HL-60 (cell line): ENCODE measurements around the gene TMEM37.

ENCODE experiments used
- DNase-seq, 2 experiments: peaks; one replicate each; pipeline ENCODE4 v3.0.0-alpha.2; 2010 to 2020; ENCODE audit warnings: low read depth in 1 of 2, low spot score in 1 of 2
- H3K27ac ChIP-seq: fragments of 250-450 bp; sonication (Bioruptor Pico); replicated peaks from 2 replicates; pipeline ENCODE4 v1.5.1; 2020; ENCODE audit warnings: mild to moderate bottlenecking, moderate library complexity
- H3K27me3 ChIP-seq: fragments of 250-450 bp; sonication (Bioruptor Pico); 2 replicates; pipeline ENCODE4 v1.5.1; 2021; ENCODE audit warnings: mild to moderate bottlenecking, moderate library complexity; ENCODE audit not compliant: insufficient read depth, poor library complexity, severe bottlenecking
- H3K4me3 ChIP-seq: replicated peaks from 2 replicates; pipeline ENCODE4 v1.5.1; 2011; ENCODE audit warnings: mild to moderate bottlenecking, control low read depth, low read length; ENCODE audit not compliant: insufficient read depth
- GABPA ChIP-seq: IDR thresholded peaks from 2 replicates; pipeline ENCODE4 v1.6.1; 2012; ENCODE audit warnings: low read depth
- POLR2AphosphoS5 ChIP-seq: IDR thresholded peaks from 2 replicates; pipeline ENCODE4 v1.6.1; 2012; ENCODE audit warnings: low read depth
- SPI1 ChIP-seq: IDR thresholded peaks from 2 replicates; pipeline ENCODE4 v1.6.1; 2012; ENCODE audit warnings: low read depth, mild to moderate bottlenecking, borderline replicate concordance
- TF ChIP-seq, protein P1 (sequence below): IDR thresholded peaks from 2 replicates; pipeline ENCODE4 v1.6.1; 2012; ENCODE audit warnings: low read depth; ENCODE audit not compliant: insufficient replicate concordance
- TF ChIP-seq, protein P2 (sequence below): IDR thresholded peaks from one replicate; pipeline ENCODE4 v1.5.1; 2011; ENCODE audit warnings: low read length, control low read depth, inconsistent platforms; ENCODE audit not compliant: insufficient read depth

Gene TMEM37

DNA sequence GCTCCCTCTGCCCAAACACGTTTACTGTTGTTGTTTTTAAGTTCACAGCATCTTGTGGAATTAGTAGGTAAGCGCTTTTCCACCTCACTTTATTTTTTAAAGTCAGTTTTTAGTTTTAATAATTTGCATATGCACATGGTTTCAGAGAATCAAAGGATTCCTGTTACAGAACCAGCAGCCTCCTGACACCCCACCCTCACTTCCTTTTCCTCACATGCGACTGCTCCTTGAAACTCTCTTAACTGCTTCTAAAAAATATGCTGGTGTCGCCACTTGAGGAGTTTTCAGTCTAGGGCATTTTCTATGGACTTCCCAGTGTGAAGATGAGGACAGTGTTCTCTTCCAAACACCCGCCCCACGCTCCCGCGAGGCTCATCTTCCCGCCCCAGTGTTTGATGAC lies 14.4 kb downstream of the TMEM37 start:
- no peak for DNase-seq
- Histone ChIP-seq H3K27ac (no peak overlapping the region), H3K4me3 (no peak overlapping the region), H3K27me3 (no peaks in the 10 kb centered on the region)
- TF ChIP-seq SPI1 (no peak), POLR2AphosphoS5 (no peak), GABPA (no peak)
- TF ChIP-seq, protein P1, sequence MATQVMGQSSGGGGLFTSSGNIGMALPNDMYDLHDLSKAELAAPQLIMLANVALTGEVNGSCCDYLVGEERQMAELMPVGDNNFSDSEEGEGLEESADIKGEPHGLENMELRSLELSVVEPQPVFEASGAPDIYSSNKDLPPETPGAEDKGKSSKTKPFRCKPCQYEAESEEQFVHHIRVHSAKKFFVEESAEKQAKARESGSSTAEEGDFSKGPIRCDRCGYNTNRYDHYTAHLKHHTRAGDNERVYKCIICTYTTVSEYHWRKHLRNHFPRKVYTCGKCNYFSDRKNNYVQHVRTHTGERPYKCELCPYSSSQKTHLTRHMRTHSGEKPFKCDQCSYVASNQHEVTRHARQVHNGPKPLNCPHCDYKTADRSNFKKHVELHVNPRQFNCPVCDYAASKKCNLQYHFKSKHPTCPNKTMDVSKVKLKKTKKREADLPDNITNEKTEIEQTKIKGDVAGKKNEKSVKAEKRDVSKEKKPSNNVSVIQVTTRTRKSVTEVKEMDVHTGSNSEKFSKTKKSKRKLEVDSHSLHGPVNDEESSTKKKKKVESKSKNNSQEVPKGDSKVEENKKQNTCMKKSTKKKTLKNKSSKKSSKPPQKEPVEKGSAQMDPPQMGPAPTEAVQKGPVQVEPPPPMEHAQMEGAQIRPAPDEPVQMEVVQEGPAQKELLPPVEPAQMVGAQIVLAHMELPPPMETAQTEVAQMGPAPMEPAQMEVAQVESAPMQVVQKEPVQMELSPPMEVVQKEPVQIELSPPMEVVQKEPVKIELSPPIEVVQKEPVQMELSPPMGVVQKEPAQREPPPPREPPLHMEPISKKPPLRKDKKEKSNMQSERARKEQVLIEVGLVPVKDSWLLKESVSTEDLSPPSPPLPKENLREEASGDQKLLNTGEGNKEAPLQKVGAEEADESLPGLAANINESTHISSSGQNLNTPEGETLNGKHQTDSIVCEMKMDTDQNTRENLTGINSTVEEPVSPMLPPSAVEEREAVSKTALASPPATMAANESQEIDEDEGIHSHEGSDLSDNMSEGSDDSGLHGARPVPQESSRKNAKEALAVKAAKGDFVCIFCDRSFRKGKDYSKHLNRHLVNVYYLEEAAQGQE, result no peak
- TF ChIP-seq, protein P2, sequence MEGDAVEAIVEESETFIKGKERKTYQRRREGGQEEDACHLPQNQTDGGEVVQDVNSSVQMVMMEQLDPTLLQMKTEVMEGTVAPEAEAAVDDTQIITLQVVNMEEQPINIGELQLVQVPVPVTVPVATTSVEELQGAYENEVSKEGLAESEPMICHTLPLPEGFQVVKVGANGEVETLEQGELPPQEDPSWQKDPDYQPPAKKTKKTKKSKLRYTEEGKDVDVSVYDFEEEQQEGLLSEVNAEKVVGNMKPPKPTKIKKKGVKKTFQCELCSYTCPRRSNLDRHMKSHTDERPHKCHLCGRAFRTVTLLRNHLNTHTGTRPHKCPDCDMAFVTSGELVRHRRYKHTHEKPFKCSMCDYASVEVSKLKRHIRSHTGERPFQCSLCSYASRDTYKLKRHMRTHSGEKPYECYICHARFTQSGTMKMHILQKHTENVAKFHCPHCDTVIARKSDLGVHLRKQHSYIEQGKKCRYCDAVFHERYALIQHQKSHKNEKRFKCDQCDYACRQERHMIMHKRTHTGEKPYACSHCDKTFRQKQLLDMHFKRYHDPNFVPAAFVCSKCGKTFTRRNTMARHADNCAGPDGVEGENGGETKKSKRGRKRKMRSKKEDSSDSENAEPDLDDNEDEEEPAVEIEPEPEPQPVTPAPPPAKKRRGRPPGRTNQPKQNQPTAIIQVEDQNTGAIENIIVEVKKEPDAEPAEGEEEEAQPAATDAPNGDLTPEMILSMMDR, result no peak

DNA sequence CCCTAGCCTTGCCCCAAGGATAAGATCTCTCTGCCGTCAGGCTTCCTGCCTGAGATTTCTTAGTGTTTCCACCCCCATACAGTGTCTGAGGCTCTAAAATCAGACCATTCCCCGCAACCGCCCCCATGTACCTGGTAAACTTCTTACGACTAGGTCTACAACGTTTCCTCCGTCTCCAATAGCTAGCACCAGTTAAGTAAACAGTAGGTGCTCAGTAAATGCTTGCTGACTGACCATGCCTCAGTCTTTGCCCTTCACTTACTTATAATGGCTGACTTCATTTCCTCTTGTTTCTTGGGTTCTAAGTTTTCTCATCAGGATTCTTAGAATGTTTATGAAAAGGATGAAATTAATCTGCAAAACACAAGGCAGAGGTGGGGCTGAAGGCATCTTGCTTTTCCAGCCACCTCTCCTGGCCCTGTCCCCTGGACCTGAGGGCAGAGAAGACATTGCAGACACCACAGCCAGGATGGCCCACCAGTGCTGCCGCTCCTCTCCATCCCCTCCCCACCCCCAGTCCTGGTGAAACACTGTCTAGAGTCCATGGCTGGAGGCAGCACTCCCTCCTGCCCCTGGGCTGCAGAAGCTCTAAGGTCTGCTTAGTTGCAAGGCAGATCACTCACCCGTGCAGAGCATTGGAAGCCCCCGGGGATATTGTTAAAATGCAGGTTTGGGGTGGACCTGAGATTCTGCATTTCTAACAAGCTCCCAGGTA lies 16.9 kb downstream of the TMEM37 start:
- no peak for TF ChIP-seq POLR2AphosphoS5
- TF ChIP-seq, protein P2, result no peak
- TF ChIP-seq SPI1, result no peak
- TF ChIP-seq, protein P1, result no peak
- TF ChIP-seq GABPA, result no peak
- Histone ChIP-seq H3K4me3 (no peak overlapping the region), H3K27me3 (no peaks in the 10 kb centered on the region), H3K27ac (no peak overlapping the region)
- DNase-seq, result no peak

DNA sequence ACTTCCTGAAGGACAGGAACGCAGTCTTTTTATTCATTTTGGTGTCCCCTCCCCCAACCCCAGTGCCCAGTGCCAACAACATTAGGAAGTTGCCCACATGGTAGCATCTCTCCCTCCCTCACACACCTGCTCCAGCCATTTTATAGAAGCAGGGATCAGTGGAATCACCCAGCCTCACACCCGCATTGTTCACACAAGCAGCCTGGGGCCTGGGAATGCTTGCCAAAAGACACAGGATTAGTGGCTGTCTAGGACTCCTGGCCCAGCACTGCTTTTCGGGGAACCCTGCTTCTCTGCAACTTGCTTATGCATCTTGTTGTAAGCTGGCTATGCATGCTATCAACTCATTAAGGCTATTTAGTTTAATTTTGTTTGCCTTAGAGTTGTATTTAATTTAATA lies 17.9 kb downstream of the TMEM37 start:
- Histone ChIP-seq H3K27ac (no peak overlapping the region), H3K27me3 (peaks cover 4% of the 10 kb centered on the region), H3K4me3 (no peak overlapping the region)
- no peak for DNase-seq
- TF ChIP-seq SPI1, result no peak
- TF ChIP-seq GABPA, result no peak
- TF ChIP-seq, protein P1, result no peak
- TF ChIP-seq, protein P2, result no peak
- no peak for TF ChIP-seq POLR2AphosphoS5
